C4-2B (cell line): ENCODE results near the gene RRAD.

Source experiments
- H3K27ac ChIP-seq: fragments of 450-650 bp; 2 replicates; pipeline ENCODE4 v1.5.1; 2017
- CTCF ChIP-seq: fragments of 450-650 bp; conservative IDR thresholded peaks from 2 replicates; pipeline ENCODE4 v1.5.1; 2017; ENCODE audit warnings: mild to moderate bottlenecking
- ZFX ChIP-seq: fragments of 450-650 bp; IDR thresholded peaks from 2 replicates; pipeline ENCODE4 v1.6.1; 2017

Gene RRAD

GRCh38 chr16:66953462-66954096, 28.2 kb upstream of the RRAD start:
- no peak for TF ChIP-seq ZFX
- no peak for TF ChIP-seq CTCF
- H3K27ac ChIP-seq: no peak overlapping the region

GRCh38 chr16:66952430-66953110, 27.2 kb upstream of the RRAD start:
- no peak overlapping the region for H3K27ac ChIP-seq
- TF ChIP-seq CTCF: no peak
- TF ChIP-seq ZFX: no peak

- H3K27ac ChIP-seq: no peak overlapping the region
- no peak for TF ChIP-seq ZFX
- no peak for TF ChIP-seq CTCF
Measured at GRCh38 chr16:66950971-66951790, 25.8 kb upstream of the RRAD start.

- no peak overlapping the region for H3K27ac ChIP-seq
- TF ChIP-seq CTCF (no peak), ZFX (no peak)
Measured at GRCh38 chr16:66950437-66950836, 25.1 kb upstream of the RRAD start.

- no peak for TF ChIP-seq CTCF
- no peak overlapping the region for H3K27ac ChIP-seq
Measured at GRCh38 chr16:66949472-66949871, 24.1 kb upstream of the RRAD start.

- TF ChIP-seq CTCF (no peak), ZFX (no peak)
- H3K27ac ChIP-seq: no peak overlapping the region
Measured at GRCh38 chr16:66948837-66949225, 23.5 kb upstream of the RRAD start.
